GM12878 (cell line): Measurements from ENCODE around the gene THRB. TPM values are rescaled to one million over a fixed set of nuclear protein-coding genes. Genes with fewer than 3 reads are reported as not detected.

Source experiments
- ATAC-seq: fragments of 200-7000 bp; cut with Tn5 transposase; 3 replicates; pipeline ENCODE4 v1.9.1; 2020; ENCODE audit warnings: mild to moderate bottlenecking, moderate library complexity
- BruUV-seq: library from RNA; stranded (reverse); fragments of 400-500 nt; replicated peaks from 2 replicates; lab custom pipeline; 2021; lab: Mats Ljungman, UMichigan
- CTCF ChIA-PET: fragments of 300-600 bp; sonication (Branson Sonifier 250); formaldehyde crosslinking; extraction: SDS; loops from one replicate; lab custom pipeline; 2021; ENCODE audit warnings: inconsistent platforms; lab: Yijun Ruan, JAX
- POLR2A ChIA-PET: fragments of 350-600 bp; formaldehyde crosslinking; extraction: SDS; loops from one replicate; lab custom pipeline; 2021; ENCODE audit warnings: inconsistent platforms; lab: Charles Lee
- RAD21 ChIA-PET: fragments of 300-600 bp; sonication (Branson Sonifier 250); formaldehyde crosslinking; loops from one replicate; lab custom pipeline; 2023; ENCODE audit warnings: antibody characterized with exemption; ENCODE audit not compliant: unreplicated experiment; lab: Charles Lee
- SMC1A ChIA-PET: fragments of 300-600 bp; sonication (Branson Sonifier 250); formaldehyde crosslinking; loops from one replicate; lab custom pipeline; 2023; ENCODE audit not compliant: unreplicated experiment, uncharacterized antibody; lab: Charles Lee
- DNase-seq: peaks from one replicate; pipeline ENCODE4 v3.0.0-alpha.2; 2011; ENCODE audit warnings: low read depth, low spot score
- FAIRE-seq: peaks from 3 replicates; lab custom pipeline; 2011; peaks lifted over from hg19 to GRCh38; lab: Jason Lieb, UNC
- H2AFZ ChIP-seq: 2 replicates; pipeline ENCODE4 v1.6.0; 2011; ENCODE audit warnings: low read depth, low read length, control low read depth; ENCODE audit not compliant: control insufficient read depth
- H3K27ac ChIP-seq: 2 replicates; pipeline ENCODE4 v1.5.1; 2011; ENCODE audit warnings: control low read depth; ENCODE audit not compliant: control insufficient read depth, insufficient read depth
- H3K27me3 ChIP-seq, 2 experiments: replicated peaks in 1 of 2; 2 replicates each; pipeline versions ENCODE4 v1.6.0 to v1.6.1; 2011; ENCODE audit warnings: low read length in 1 of 2; ENCODE audit not compliant: control insufficient read depth in 2 of 2, insufficient read depth in 2 of 2
- H3K36me3 ChIP-seq, 2 experiments: 2 replicates each; pipeline ENCODE4 v1.5.1; 2011; ENCODE audit warnings: low read length in 1 of 2; ENCODE audit not compliant: control insufficient read depth in 2 of 2, insufficient read depth in 2 of 2
- H3K4me1 ChIP-seq: 2 replicates; pipeline ENCODE4 v1.6.1; 2011; ENCODE audit warnings: mild to moderate bottlenecking, low read length, moderate library complexity, mixed read lengths; ENCODE audit not compliant: control insufficient read depth, insufficient read depth
- H3K4me2 ChIP-seq: 2 replicates; pipeline ENCODE4 v1.6.0; 2011; ENCODE audit warnings: control low read depth; ENCODE audit not compliant: control insufficient read depth, insufficient read depth
- H3K4me3 ChIP-seq: fragments of 200-600 bp; sonication (generic); 2 replicates; pipeline ENCODE4 v1.5.1; 2016
- H3K79me2 ChIP-seq: 2 replicates; pipeline ENCODE4 v1.6.0; 2011; ENCODE audit warnings: low read length; ENCODE audit not compliant: control insufficient read depth, insufficient read depth
- H3K9ac ChIP-seq: 2 replicates; pipeline ENCODE4 v1.8.0; 2011; ENCODE audit warnings: low read length, control low read depth, mixed read lengths; ENCODE audit not compliant: control insufficient read depth, insufficient read depth
- H3K9me3 ChIP-seq: replicated peaks from 3 replicates; pipeline ENCODE4 v1.5.1; 2011; ENCODE audit warnings: mild to moderate bottlenecking, low read length; ENCODE audit not compliant: control insufficient read depth, insufficient read depth
- H4K20me1 ChIP-seq: 2 replicates; pipeline ENCODE4 v1.6.0; 2011; ENCODE audit not compliant: control insufficient read depth, insufficient read depth
- BRCA1 ChIP-seq: IDR thresholded peaks from 2 replicates; pipeline ENCODE4 v1.6.1; 2011; ENCODE audit warnings: low read depth, low read length, improper control_type of control experiment
- EZH2 ChIP-seq: IDR thresholded peaks from 2 replicates; pipeline ENCODE4 v1.6.1; 2012; ENCODE audit warnings: low read depth, mild to moderate bottlenecking, control low read depth, inconsistent platforms, low read length, borderline replicate concordance; ENCODE audit not compliant: control insufficient read depth
- FOXK2 ChIP-seq: fragments of 450-650 bp; IDR thresholded peaks from 2 replicates; pipeline ENCODE4 v1.6.1; 2017; ENCODE audit warnings: mild to moderate bottlenecking, moderate library complexity
- NBN ChIP-seq: fragments of 450-650 bp; IDR thresholded peaks from 2 replicates; pipeline ENCODE4 v1.6.1; 2016
- NR2F1 ChIP-seq: fragments of 450-650 bp; conservative IDR thresholded peaks from 2 replicates; pipeline ENCODE4 v1.6.1; 2017; ENCODE audit warnings: mild to moderate bottlenecking
- RCOR1 ChIP-seq: conservative IDR thresholded peaks from 2 replicates; pipeline ENCODE4 v1.6.1; 2012; ENCODE audit warnings: low read depth, low read length, improper control_type of control experiment
- SP1 ChIP-seq: IDR thresholded peaks from one replicate; pipeline ENCODE4 v1.6.1; 2011; ENCODE audit warnings: low read depth, low read length
- TCF3 ChIP-seq: IDR thresholded peaks from 2 replicates; pipeline ENCODE4 v1.6.1; 2012; ENCODE audit warnings: low read depth, mild to moderate bottlenecking, low read length, borderline replicate concordance; ENCODE audit not compliant: insufficient read depth
- WRNIP1 ChIP-seq: IDR thresholded peaks from 2 replicates; pipeline ENCODE4 v1.6.1; 2011; ENCODE audit warnings: low read depth, low read length, improper control_type of control experiment, borderline replicate concordance
- WGBS: methylation state at CpG from one replicate; pipeline ENCODE4 v1.1.6; 2016; ENCODE audit warnings: low lambda C conversion rate; ENCODE audit not compliant: insufficient replicate concordance, insufficient coverage; ENCODE audit errors: missing lambda C conversion rate; 5-methylcytosine and 5-hydroxymethylcytosine counted together
- in situ Hi-C: fragments of 300-500 bp; cut with MboI; formaldehyde crosslinking; loops from 9 replicates; pipeline ENCODE4 v1.14.3; 2018; ENCODE audit warnings: mixed read lengths
- intact Hi-C: fragments of 100-400 bp; cut with micrococcal nuclease; formaldehyde crosslinking; loops from one replicate; pipeline ENCODE4 v1.14.2; 2022; ENCODE audit not compliant: unreplicated experiment
- polyA plus RNA-seq, 11 experiments: library from polyadenylated mRNA; depleted of rRNA in 4 of 11; unstranded in 6 of 11; stranded (reverse) in 5 of 11; fragments of >200 nt; fragmentation: Nextera tagmentation in 4 of 11; fragmentation: Illumina TruSeq in 1 of 11; extraction: Ambion mirVana in 4 of 11; extraction: Trizol in 1 of 11; gene quantifications; 1 replicate in 1 of 11; 2 replicates in 10 of 11; pipeline versions ENCODE4 v1.2.1 to v1.2.3, GENCODE V29; 2011 to 2016; ENCODE audit warnings: inconsistent platforms in 2 of 11, missing spikeins in 2 of 11, low read depth in 1 of 11
- total RNA-seq, 4 experiments: library from RNA; depleted of rRNA in 3 of 4; stranded (reverse); fragments of >200 nt in 3 of 4; fragmentation: Illumina TruSeq in 1 of 4; extraction: Trizol in 1 of 4; gene quantifications; 2 replicates each; pipeline versions ENCODE4 v1.2.1 to v1.2.3, GENCODE V29; 2013 to 2021
- TF ChIP-seq, protein P1 (sequence below), 3 experiments: IDR thresholded peaks in 2 of 3; conservative IDR thresholded peaks in 1 of 3; 2 replicates each; pipeline ENCODE4 v1.5.1; 2011; ENCODE audit warnings: low read depth in 3 of 3, low read length in 3 of 3, mild to moderate bottlenecking in 3 of 3, control low read depth in 2 of 3, moderate library complexity in 2 of 3, inconsistent platforms in 1 of 3, mixed read lengths in 1 of 3; ENCODE audit not compliant: control insufficient read depth in 2 of 3, insufficient read depth in 1 of 3; ENCODE audit errors: extremely low read depth in 1 of 3
- TF ChIP-seq, protein P2 (sequence below): fragments of 450-650 bp; conservative IDR thresholded peaks from 2 replicates; pipeline ENCODE4 v1.6.1; 2017; ENCODE audit warnings: mild to moderate bottlenecking, moderate library complexity
- TF ChIP-seq, protein P3 (sequence below): fragments of 450-650 bp; IDR thresholded peaks from 2 replicates; pipeline ENCODE4 v1.6.1; 2017; ENCODE audit warnings: low read depth, mild to moderate bottlenecking, moderate library complexity
- TF ChIP-seq, protein P4 (sequence below): fragments of 450-650 bp; formaldehyde crosslinking; IDR thresholded peaks from 2 replicates; pipeline ENCODE4 v1.4.0; 2020; ENCODE audit warnings: mild to moderate bottlenecking, moderate library complexity
- TF ChIP-seq, protein P5 (sequence below): IDR thresholded peaks from 2 replicates; pipeline ENCODE4 v1.6.1; 2011; ENCODE audit warnings: mild to moderate bottlenecking, low read depth, low read length, moderate library complexity; ENCODE audit not compliant: insufficient replicate concordance

THRB gene
- total and polyA plus RNA-seq, 10 of the 15 experiments (the other 5 are each of a cell fraction or from before 2014, with no cell fraction given) = 0.05 TPM; not detected in 9

DNA sequence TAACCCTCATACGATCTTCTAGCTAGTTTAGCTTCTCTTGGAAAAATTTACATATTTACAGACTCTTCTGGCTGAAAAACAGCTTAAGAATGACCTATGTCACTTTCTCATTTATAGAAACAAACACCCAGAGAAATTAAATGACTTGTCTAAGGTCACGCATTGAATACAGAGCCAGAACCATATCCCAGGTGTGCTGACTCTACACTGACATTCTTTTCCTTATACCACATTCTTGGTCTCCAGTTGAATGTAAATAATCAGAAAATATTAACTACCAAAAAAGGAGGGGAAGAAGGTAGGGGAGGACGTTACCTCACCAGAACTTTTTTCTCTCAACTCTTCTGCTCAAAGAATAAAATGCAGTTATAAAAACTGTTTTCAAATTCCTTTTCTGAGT, 95.0 kb downstream of the THRB start:
- intact Hi-C loops = no loop called here
- TF ChIP-seq, protein P1, sequence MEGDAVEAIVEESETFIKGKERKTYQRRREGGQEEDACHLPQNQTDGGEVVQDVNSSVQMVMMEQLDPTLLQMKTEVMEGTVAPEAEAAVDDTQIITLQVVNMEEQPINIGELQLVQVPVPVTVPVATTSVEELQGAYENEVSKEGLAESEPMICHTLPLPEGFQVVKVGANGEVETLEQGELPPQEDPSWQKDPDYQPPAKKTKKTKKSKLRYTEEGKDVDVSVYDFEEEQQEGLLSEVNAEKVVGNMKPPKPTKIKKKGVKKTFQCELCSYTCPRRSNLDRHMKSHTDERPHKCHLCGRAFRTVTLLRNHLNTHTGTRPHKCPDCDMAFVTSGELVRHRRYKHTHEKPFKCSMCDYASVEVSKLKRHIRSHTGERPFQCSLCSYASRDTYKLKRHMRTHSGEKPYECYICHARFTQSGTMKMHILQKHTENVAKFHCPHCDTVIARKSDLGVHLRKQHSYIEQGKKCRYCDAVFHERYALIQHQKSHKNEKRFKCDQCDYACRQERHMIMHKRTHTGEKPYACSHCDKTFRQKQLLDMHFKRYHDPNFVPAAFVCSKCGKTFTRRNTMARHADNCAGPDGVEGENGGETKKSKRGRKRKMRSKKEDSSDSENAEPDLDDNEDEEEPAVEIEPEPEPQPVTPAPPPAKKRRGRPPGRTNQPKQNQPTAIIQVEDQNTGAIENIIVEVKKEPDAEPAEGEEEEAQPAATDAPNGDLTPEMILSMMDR (IDR thresholded peaks at IDR 0.05 in 2 of 3, conservative IDR thresholded peaks at IDR 0.05 in 1 of 3; ENCODE audit: control insufficient read depth in 2 of 3, extremely low read depth in 1 of 3, insufficient read depth in 1 of 3, low read depth in 3 of 3, low read length in 3 of 3) = no peak
- TF ChIP-seq NR2F1 (no peak), EZH2 (no peak), BRCA1 (no peak), TCF3 (no peak), RCOR1 (no peak), FOXK2 (no peak), NBN (no peak), WRNIP1 (no peak), SP1 (no peak)
- TF ChIP-seq, protein P2, sequence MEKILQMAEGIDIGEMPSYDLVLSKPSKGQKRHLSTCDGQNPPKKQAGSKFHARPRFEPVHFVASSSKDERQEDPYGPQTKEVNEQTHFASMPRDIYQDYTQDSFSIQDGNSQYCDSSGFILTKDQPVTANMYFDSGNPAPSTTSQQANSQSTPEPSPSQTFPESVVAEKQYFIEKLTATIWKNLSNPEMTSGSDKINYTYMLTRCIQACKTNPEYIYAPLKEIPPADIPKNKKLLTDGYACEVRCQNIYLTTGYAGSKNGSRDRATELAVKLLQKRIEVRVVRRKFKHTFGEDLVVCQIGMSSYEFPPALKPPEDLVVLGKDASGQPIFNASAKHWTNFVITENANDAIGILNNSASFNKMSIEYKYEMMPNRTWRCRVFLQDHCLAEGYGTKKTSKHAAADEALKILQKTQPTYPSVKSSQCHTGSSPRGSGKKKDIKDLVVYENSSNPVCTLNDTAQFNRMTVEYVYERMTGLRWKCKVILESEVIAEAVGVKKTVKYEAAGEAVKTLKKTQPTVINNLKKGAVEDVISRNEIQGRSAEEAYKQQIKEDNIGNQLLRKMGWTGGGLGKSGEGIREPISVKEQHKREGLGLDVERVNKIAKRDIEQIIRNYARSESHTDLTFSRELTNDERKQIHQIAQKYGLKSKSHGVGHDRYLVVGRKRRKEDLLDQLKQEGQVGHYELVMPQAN = no peak
- TF ChIP-seq, protein P3, sequence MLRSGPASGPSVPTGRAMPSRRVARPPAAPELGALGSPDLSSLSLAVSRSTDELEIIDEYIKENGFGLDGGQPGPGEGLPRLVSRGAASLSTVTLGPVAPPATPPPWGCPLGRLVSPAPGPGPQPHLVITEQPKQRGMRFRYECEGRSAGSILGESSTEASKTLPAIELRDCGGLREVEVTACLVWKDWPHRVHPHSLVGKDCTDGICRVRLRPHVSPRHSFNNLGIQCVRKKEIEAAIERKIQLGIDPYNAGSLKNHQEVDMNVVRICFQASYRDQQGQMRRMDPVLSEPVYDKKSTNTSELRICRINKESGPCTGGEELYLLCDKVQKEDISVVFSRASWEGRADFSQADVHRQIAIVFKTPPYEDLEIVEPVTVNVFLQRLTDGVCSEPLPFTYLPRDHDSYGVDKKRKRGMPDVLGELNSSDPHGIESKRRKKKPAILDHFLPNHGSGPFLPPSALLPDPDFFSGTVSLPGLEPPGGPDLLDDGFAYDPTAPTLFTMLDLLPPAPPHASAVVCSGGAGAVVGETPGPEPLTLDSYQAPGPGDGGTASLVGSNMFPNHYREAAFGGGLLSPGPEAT = no peak
- TF ChIP-seq, protein P4, sequence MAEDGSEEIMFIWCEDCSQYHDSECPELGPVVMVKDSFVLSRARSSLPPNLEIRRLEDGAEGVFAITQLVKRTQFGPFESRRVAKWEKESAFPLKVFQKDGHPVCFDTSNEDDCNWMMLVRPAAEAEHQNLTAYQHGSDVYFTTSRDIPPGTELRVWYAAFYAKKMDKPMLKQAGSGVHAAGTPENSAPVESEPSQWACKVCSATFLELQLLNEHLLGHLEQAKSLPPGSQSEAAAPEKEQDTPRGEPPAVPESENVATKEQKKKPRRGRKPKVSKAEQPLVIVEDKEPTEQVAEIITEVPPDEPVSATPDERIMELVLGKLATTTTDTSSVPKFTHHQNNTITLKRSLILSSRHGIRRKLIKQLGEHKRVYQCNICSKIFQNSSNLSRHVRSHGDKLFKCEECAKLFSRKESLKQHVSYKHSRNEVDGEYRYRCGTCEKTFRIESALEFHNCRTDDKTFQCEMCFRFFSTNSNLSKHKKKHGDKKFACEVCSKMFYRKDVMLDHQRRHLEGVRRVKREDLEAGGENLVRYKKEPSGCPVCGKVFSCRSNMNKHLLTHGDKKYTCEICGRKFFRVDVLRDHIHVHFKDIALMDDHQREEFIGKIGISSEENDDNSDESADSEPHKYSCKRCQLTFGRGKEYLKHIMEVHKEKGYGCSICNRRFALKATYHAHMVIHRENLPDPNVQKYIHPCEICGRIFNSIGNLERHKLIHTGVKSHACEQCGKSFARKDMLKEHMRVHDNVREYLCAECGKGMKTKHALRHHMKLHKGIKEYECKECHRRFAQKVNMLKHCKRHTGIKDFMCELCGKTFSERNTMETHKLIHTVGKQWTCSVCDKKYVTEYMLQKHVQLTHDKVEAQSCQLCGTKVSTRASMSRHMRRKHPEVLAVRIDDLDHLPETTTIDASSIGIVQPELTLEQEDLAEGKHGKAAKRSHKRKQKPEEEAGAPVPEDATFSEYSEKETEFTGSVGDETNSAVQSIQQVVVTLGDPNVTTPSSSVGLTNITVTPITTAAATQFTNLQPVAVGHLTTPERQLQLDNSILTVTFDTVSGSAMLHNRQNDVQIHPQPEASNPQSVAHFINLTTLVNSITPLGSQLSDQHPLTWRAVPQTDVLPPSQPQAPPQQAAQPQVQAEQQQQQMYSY (CRISPR knock-in tag) = no peak
- TF ChIP-seq, protein P5, sequence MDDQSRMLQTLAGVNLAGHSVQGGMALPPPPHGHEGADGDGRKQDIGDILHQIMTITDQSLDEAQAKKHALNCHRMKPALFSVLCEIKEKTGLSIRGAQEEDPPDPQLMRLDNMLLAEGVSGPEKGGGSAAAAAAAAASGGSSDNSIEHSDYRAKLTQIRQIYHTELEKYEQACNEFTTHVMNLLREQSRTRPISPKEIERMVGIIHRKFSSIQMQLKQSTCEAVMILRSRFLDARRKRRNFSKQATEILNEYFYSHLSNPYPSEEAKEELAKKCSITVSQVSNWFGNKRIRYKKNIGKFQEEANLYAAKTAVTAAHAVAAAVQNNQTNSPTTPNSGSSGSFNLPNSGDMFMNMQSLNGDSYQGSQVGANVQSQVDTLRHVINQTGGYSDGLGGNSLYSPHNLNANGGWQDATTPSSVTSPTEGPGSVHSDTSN = no peak

More for the DNA sequence above, 95.0 kb downstream of the THRB start:
- ChIA-PET CTCF (interaction anchor here (0.9 kb wide), 1 partner anchor 9 kb away, joined by 4 read pairs; no protein-coding TSS in a partner anchor), POLR2A (no interaction called here), SMC1A (interaction anchor here (0.8 to 1.2 kb wide), 2 partner anchors 8 to 13 kb away, joined by 3 to 4 read pairs; no protein-coding TSS in a partner anchor), RAD21 (no interaction called here)
- DNase-seq (no peak), FAIRE-seq (no peak), ATAC-seq (no peak)
- no peaks in the 10 kb centered on the region for H3K36me3 ChIP-seq
- BruUV-seq = no TSS peak
- in situ Hi-C loops = no loop called here
- no peaks in the 10 kb centered on the region for H3K9me3 ChIP-seq
- H3K4me1 ChIP-seq = no peaks in the 10 kb centered on the region
- no peaks in the 10 kb centered on the region for H4K20me1 ChIP-seq
- no peak overlapping the region for H3K4me3 ChIP-seq
- H3K9ac ChIP-seq = no peak overlapping the region
- no peak overlapping the region for H2AFZ ChIP-seq
- no peak overlapping the region for H3K27ac ChIP-seq
- WGBS = 10% methylated on average over 3 of the region's 3 CpGs
- H3K79me2 ChIP-seq = no peaks in the 10 kb centered on the region
- no peaks in the 10 kb centered on the region for H3K27me3 ChIP-seq
- no peak overlapping the region for H3K4me2 ChIP-seq
